Ovary (tissue), 9 donors: Measurements from ENCODE around the gene MUC6. TPM values are rescaled to one million over a fixed set of nuclear protein-coding genes. Genes with fewer than 3 reads are reported as not detected.

Experiments
- DNase-seq, 5 donors: peaks; one replicate each; pipeline ENCODE4 v3.0.0-alpha.2; 2019 to 2020
- H3K27ac ChIP-seq, 2 donors: fragments of 200-600 bp; one replicate each; pipeline versions ENCODE4 v1.5.1 to v1.8.0; 2019 to 2022
- H3K27me3 ChIP-seq: fragments of 200-600 bp; one replicate; pipeline ENCODE4 v1.8.0; 2022
- H3K36me3 ChIP-seq: fragments of 200-600 bp; sonication (generic); one replicate; pipeline ENCODE4 v1.5.1; 2019
- H3K4me1 ChIP-seq: one replicate; pipeline ENCODE4 v1.8.1; 2013; ENCODE audit warnings: mild to moderate bottlenecking, moderate library complexity; ENCODE audit not compliant: insufficient read depth
- H3K4me3 ChIP-seq: fragments of 200-600 bp; sonication (generic); one replicate; pipeline ENCODE4 v1.5.1; 2017
- H3K9me3 ChIP-seq, 2 donors: fragments of 200-600 bp in 1 of 2; sonication (generic) in 1 of 2; one replicate each; pipeline versions ENCODE4 v1.5.1 to v1.8.1; 2013 to 2019; ENCODE audit warnings: mild to moderate bottlenecking in 1 of 2, moderate library complexity in 1 of 2
- EP300 ChIP-seq: sonication (generic); formaldehyde crosslinking; IDR thresholded peaks from one replicate; pipeline ENCODE4 v1.6.1; 2017; ENCODE audit warnings: antibody characterized with exemption
- POLR2A ChIP-seq: fragments of 450-650 bp; IDR thresholded peaks from one replicate; pipeline ENCODE4 v1.6.1; 2017; ENCODE audit warnings: antibody characterized with exemption, mild to moderate bottlenecking, moderate library complexity
- WGBS, 3 donors: extraction: QIAGEN DNeasy Blood & Tissue Kit in 1 of 3; methylation state at CpG; one replicate each; pipeline versions ENCODE4 v1.1.5 to v1.1.7; 2013 to 2017; 5-methylcytosine and 5-hydroxymethylcytosine counted together
- intact Hi-C, 4 donors: fragments of 100-400 bp; cut with DNase I; formaldehyde crosslinking; loops; one replicate each; pipeline versions ENCODE4 v1.11.0 to v1.15.1; 2022 to 2023
- polyA plus RNA-seq, 2 donors: library from polyadenylated mRNA; stranded (reverse); fragments of 200-250 nt in 1 of 2; fragments of 350-450 nt in 1 of 2; fragmentation: Illumina TruSeq in 1 of 2; extraction: RNeasy Lipid Tissue Mini Kit (QIAGEN cat#74804) in 1 of 2; gene quantifications; one replicate each; pipeline ENCODE4 v1.2.3, GENCODE V29; 2013 to 2014
- total RNA-seq, 7 donors: library from RNA; depleted of rRNA in 2 of 7; stranded (reverse); fragments of >200 nt in 2 of 7; fragmentation: NEBNext Ultra II Directional in 3 of 7; extraction: Animal tissue kit (Norgen Biotek cat#: 25700) in 3 of 7; gene quantifications; one replicate each; pipeline versions ENCODE4 v1.1.0 to v1.2.4, GENCODE V29; 2016 to 2023
- TF ChIP-seq, protein P1 (sequence below), 3 donors: fragments of 450-650 bp in 2 of 3; fragments of 200-600 bp in 1 of 3; IDR thresholded peaks; one replicate each; pipeline versions ENCODE4 v1.5.1 to v1.8.0; 2016 to 2022; ENCODE audit warnings: antibody characterized with exemption in 3 of 3, mild to moderate bottlenecking in 1 of 3
- donor health status: DM: no; HTN: no; CAD: no; lungs with moderate emphysema.
- donor health status: DM: no; HTN: no; CAD: no.
- donor health status: Bipolar disorder and iron deficiency.
- donor health status: DM: yes; HTN: yes; CAD: no.
- donor health status: DM: no; HTN: no; CAD: no.
- donor health status: DM: yes; HTN: yes; CAD: no.

The MUC6 gene
- total and polyA plus RNA-seq, 9 donors: 0.02 to 7.2 (median 0.31) TPM; not detected in 1

DNA sequence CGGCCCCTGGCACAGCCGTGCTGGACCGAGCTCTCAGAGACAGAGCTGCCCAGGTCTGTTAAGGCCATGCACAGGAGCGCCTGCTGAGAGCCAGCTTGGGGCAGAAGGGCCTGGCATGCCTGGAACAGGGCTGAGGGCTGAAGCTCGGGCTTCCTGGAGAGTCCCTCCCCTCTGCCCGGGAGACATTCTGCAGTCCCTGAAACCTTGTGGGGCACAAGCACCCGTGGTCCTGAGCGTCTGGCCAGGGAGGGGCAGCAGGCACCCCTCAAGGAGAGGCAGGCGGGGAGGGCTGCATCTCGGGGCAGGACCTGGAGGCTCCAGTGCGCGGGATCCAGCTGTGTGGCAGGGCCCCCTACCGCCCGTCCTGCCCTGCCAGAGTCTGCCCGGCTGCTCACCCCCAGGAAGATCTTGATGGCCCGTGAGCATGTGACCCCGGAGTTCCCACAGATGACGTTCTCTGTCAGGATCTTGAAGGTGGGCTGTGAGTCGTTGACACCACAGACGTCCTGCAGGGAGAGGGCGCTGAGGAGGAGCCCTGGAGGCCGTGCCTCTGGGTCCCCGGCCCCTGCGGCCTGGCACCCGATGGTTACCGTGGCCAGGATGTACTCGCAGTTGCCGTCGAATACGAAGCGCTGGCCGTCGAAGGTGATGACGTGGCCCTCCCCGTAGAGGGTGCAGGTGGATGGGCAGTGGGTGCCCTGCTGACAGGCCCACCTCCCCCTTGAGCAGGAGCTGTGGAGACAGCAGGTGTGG is 10.9 kb downstream of the MUC6 start:
- TF ChIP-seq POLR2A: no peak
- TF ChIP-seq, protein P1, sequence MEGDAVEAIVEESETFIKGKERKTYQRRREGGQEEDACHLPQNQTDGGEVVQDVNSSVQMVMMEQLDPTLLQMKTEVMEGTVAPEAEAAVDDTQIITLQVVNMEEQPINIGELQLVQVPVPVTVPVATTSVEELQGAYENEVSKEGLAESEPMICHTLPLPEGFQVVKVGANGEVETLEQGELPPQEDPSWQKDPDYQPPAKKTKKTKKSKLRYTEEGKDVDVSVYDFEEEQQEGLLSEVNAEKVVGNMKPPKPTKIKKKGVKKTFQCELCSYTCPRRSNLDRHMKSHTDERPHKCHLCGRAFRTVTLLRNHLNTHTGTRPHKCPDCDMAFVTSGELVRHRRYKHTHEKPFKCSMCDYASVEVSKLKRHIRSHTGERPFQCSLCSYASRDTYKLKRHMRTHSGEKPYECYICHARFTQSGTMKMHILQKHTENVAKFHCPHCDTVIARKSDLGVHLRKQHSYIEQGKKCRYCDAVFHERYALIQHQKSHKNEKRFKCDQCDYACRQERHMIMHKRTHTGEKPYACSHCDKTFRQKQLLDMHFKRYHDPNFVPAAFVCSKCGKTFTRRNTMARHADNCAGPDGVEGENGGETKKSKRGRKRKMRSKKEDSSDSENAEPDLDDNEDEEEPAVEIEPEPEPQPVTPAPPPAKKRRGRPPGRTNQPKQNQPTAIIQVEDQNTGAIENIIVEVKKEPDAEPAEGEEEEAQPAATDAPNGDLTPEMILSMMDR (IDR thresholded peaks at IDR 0.05): no peak
- H3K27me3 ChIP-seq: no peaks in the 10 kb centered on the region
- H3K27ac ChIP-seq: no peak overlapping the region
- no peak for DNase-seq
- no peaks in the 10 kb centered on the region for H3K36me3 ChIP-seq
- no peaks in the 10 kb centered on the region for H3K9me3 ChIP-seq
- intact Hi-C loops: no loop called here
- no peak overlapping the region for H3K4me3 ChIP-seq
- H3K4me1 ChIP-seq: no peaks in the 10 kb centered on the region
- WGBS, 3 donors: 66 to 77% (median 67%) methylated on average over 31 to 35 of the region's 35 CpGs

DNA sequence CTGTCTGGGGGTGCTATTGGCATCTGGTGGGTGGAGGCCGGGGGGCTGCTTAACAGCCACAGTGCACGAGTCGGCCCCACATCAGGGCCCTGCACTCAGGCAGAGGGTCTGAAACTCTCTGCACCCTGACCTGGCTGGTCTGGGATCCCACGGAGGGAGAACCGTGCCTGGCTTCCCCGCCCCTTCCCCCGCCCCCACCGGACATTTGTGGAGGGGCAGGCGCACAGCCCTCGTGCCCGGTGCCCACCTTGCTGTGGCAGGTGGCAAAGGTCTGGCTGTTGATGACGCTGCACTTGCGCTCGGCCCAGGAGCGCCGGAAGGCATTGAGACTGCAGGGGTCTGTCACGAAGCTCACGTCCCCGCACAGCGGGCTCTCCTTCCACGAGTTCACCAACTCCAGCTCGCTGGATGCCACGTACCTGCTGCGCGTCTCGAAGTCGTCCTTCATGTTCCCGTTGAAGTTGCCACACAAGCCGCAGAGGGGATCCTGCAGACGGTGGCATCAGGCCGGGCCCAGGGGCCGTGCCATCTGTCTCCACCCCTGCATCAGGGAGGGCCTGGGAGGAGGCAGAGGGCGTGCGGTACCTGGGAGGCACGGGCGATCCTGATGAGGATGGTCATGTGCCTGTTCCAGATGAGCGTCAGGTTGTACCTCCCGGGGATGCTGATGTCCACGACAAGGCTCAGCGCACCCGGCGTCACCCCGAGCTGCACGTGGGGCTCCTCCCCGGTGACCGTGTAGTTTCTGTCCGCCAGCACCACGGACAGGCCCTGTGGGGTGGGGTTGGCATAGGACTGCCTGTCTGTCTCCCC is 11.7 kb downstream of the MUC6 start:
- TF ChIP-seq, protein P1 (IDR thresholded peaks at IDR 0.05): no peak
- intact Hi-C loops: no loop called here
- no peak overlapping the region for H3K4me3 ChIP-seq
- DNase-seq: no peak
- H3K27ac ChIP-seq: no peak overlapping the region
- no peaks in the 10 kb centered on the region for H3K27me3 ChIP-seq
- no peaks in the 10 kb centered on the region for H3K4me1 ChIP-seq
- no peaks in the 10 kb centered on the region for H3K36me3 ChIP-seq
- 77 to 85% (median 79%) methylated on average over 44 to 48 of the region's 48 CpGs for WGBS, 3 donors
- no peaks in the 10 kb centered on the region for H3K9me3 ChIP-seq

DNA sequence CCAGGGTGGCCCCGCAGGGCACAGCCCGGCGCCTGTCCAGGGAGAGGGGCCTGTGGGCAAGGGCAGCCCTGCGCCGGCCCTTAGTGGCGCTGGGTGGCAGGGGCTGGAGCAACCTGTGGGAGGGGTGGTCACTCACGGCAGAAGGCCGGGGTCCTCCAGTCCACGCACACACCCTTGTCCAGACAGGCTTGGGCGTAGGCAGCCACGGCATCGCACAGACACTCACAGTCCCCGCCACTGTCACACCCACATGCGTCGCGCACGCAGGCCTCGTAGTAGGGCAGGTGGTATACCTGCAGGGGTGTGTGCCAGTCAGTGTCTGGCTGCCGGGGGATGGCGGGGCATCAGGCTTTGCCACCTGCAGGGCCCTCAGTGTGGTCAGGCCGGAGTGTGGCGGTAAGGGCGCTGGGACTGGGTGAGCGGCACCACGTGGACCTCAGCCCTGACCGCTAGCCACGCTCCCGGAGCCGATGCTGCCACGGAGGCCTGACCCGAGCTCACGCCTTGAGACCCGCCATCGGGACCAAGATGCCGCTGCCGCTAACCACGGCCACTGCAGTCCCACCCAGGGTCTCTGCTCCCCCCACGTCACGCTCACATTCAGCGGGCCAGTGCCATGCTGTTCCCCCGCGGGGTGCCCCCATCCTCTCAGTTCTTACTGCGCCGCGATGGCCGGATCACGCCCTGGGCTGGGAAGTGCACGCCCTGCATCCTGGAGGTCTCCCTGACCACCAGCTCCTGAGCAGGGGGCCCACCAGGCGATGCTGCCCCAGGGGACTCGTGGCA is 12.5 kb downstream of the MUC6 start:
- no peaks in the 10 kb centered on the region for H3K4me1 ChIP-seq
- DNase-seq: no peak
- no peaks in the 10 kb centered on the region for H3K9me3 ChIP-seq
- no peak overlapping the region for H3K4me3 ChIP-seq
- 91 to 94% (median 93%) methylated on average over 45 to 50 of the region's 50 CpGs for WGBS, 3 donors
- H3K36me3 ChIP-seq: no peaks in the 10 kb centered on the region
- intact Hi-C loops: no loop called here
- H3K27ac ChIP-seq: no peak overlapping the region
- no peaks in the 10 kb centered on the region for H3K27me3 ChIP-seq
- TF ChIP-seq POLR2A: no peak
- TF ChIP-seq, protein P1 (IDR thresholded peaks at IDR 0.05): no peak
- no peak for TF ChIP-seq EP300
